ENCODE data around the gene SHOC2. TPM values are rescaled to one million over a fixed set of nuclear protein-coding genes. Genes with fewer than 3 reads are reported as not detected.
A peak's percentile ranks its signal among the peaks of the same experiment; 100 is the strongest.

Gene SHOC2
- total and polyA plus RNA-seq, 2 of the 13 experiments (the other 11 are each of a cell fraction or from before 2014, with no cell fraction given): 8.6 to 25.5 TPM

DNA sequence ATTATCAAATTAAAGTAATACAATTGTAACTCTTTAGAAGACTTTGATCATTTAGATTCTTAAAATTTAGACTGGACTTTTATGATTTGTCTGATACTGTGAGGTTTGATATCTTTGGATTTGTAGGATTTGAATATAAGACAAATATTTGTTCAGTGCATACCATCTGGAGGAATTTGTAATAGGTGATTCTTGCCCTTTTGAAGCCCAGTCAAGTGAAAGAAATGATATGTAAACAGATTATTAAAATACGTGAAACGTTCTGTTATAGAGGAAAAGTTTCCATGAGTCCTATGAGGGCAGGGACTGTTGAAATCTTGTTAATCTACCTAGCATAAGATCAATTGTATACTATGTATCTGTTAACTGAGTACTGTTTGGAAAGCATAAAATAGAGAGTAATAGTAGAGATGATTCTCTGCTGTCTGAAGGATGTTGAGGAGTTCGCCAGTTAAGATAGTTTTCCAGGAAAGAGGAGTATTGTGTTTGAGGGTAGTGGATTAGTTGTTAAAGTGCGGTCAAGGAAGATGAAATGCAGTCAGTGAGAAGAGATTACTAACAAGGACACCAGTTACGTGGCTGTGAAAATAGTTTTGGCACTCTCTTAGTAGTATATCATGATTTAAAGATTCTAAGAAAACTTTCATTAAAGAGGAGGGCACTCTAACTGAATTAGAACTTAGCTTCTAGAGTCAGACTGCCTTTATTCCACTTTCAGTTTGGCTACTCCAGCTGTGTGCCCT is 33.3 kb upstream of the SHOC2 start:
- Histone ChIP-seq H2AFZ (ENCODE audit: low read length) (no peak overlapping the region), H3K9ac (ENCODE audit: insufficient read depth, low read depth, low read length) (no peak overlapping the region), H3K4me1 (ENCODE audit: insufficient read depth, low read length) (peaks cover 8% of the 10 kb centered on the region), H3K79me2 (ENCODE audit: insufficient read depth, low read length) (no peaks in the 10 kb centered on the region), H3K9me3 (ENCODE audit: low read length) (no peaks in the 10 kb centered on the region), H3K27me3 (ENCODE audit: control insufficient read depth in 1 of 2, insufficient read depth in 2 of 2, low read length in 2 of 2) (no peaks in the 10 kb centered on the region), H3K27ac (ENCODE audit: extremely low read length, insufficient read depth, low read length) (no peak overlapping the region), H3K4me2 (ENCODE audit: low read depth, low read length) (no peak overlapping the region), H3K4me3 (replicated peaks in 1 of 3; ENCODE audit: insufficient read depth in 1 of 3, low read depth in 2 of 3, low read length in 3 of 3) (no peak overlapping the region), H3K36me3 (replicated peaks in 1 of 2; ENCODE audit: control insufficient read depth in 1 of 2, insufficient read depth in 2 of 2, low read length in 2 of 2) (peaks cover 2 to 58% of the 10 kb centered on the region in 2 experiments; a peak in 4 of 5 replicates), H4K20me1 (ENCODE audit: insufficient read depth, low read length) (no peaks in the 10 kb centered on the region)
- in situ Hi-C loops (cut with HindIII; ENCODE audit: extremely low pct_ligation_motif_present, low pct_unique_long_range_greater_than_20kb) (loop anchor here (25.0 kb wide), 1 partner anchor 274 kb away; no protein-coding TSS in a partner anchor), intact Hi-C loops (cut with micrococcal nuclease; ENCODE audit: unreplicated experiment) (no loop called here)
- no TSS peak for BruUV-seq (replicated peaks)
- DNase-seq (ENCODE audit: low spot score): peak; percentile 48
- ChIA-PET POLR2A (no interaction called here), CTCF (ENCODE audit: low intra/inter-chr PET ratio, low total read pairs) (no interaction called here)
- TF ChIP-seq POLR2A (IDR thresholded peaks at IDR 0.05; ENCODE audit: insufficient read depth in 1 of 2, low read depth in 2 of 2, low read length in 2 of 2) (no peak), NFKB2 (CRISPR knock-in tag; IDR thresholded peaks at IDR 0.05; ENCODE audit: borderline replicate concordance) (no peak), PHF21A (CRISPR knock-in tag; IDR thresholded peaks at IDR 0.05) (no peak), ZFP82 (CRISPR knock-in tag; IDR thresholded peaks at IDR 0.05; ENCODE audit: borderline replicate concordance) (no peak), SMARCC2 (IDR thresholded peaks at IDR 0.05) (no peak), ZNF121 (CRISPR knock-in tag; IDR thresholded peaks at IDR 0.05) (no peak), ARID2 (CRISPR knock-in tag; IDR thresholded peaks at IDR 0.05; ENCODE audit: borderline replicate concordance) (no peak), NFE2L1 (CRISPR knock-in tag; IDR thresholded peaks at IDR 0.05; ENCODE audit: borderline replicate concordance) (no peak), MIER3 (CRISPR knock-in tag; IDR thresholded peaks at IDR 0.05; ENCODE audit: borderline replicate concordance) (no peak), ZNF773 (CRISPR knock-in tag; IDR thresholded peaks at IDR 0.05; ENCODE audit: borderline replicate concordance) (no peak)
- FAIRE-seq: no peak
- WGBS (ENCODE audit: low lambda C conversion rate): 60% methylated on average over 5 of the region's 5 CpGs
- no peak for ATAC-seq
